ENCODE data around the gene ZNF653. TPM values are rescaled to one million over a fixed set of nuclear protein-coding genes. Genes with fewer than 3 reads are reported as not detected.
"Not testable (repeated sequence)": the region's sequence is repeated elsewhere in the genome, so short reads cannot be mapped to it uniquely, and the experiment has no call there.

ZNF653 gene
- total RNA-seq, 4 donors from 2014 or later: 13.6 to 41.7 (median 14.2) TPM

GRCh38 chr19:11435833-11436313, 69.8 kb downstream of the ZNF653 start:
- Histone ChIP-seq H3K4me1 (peaks cover 15 to 16% of the 10 kb centered on the region in 2 donors), H3K4me3 (replicated peaks in 1 of 3) (peak overlapping the region; percentile 15 to 60 (median 51)), H3K36me3 (peaks cover 20 to 30% of the 10 kb centered on the region in 2 donors), H3K27me3 (no peaks in the 10 kb centered on the region), H3K27ac (peak overlapping the region in 2 of 3 donors; percentile 49 to 56), H3K9me3 (no peaks in the 10 kb centered on the region)
- TF ChIP-seq POLR2A (IDR thresholded peaks at IDR 0.05): no peak
- TF ChIP-seq CTCF (IDR thresholded peaks at IDR 0.05): no peak
- WGBS, 2 donors: 10 to 21% methylated on average over 4 to 8 of the region's 21 CpGs
- intact Hi-C loops (cut with DNase I): loop anchor here (5.0 kb wide), 1 partner anchor 54 kb away; the partner anchor contains the start of gene EPOR
- no peak for DNase-seq

GRCh38 chr19:11435057-11435832, 70.4 kb downstream of the ZNF653 start, which contains the start of the genes ODAD3 and PRKCSH:
Gene ODAD3 (minus strand): TSS chr19:11435121. CDS start chr19:11435016, 105 bp downstream.
Gene PRKCSH (plus strand): TSS chr19:11435635. CDS start chr19:11436118, 483 bp downstream.
- Histone ChIP-seq H3K4me3 (replicated peaks in 1 of 3) (peak within 1 kb of the TSS; percentile 15 to 60 (median 51)), H3K27me3 (no peaks in the 10 kb centered on the region), H3K27ac (peak within 1 kb of the TSS; percentile 16 to 80 (median 56)), H3K36me3 (peaks cover 19 to 24% of the 10 kb centered on the region in 2 donors), H3K4me1 (peaks cover 15 to 16% of the 10 kb centered on the region in 2 donors), H3K9me3 (no peaks in the 10 kb centered on the region)
- intact Hi-C loops (cut with DNase I): loop anchor here (5.0 kb wide), 1 partner anchor 53 kb away; the partner anchor contains the start of gene EPOR
- WGBS, 2 donors: 0 to 1% methylated on average over 25 to 30 of the region's 53 CpGs
- DNase-seq: peak; percentile 100
- peak in 1 of 2 donors; percentile 66 for TF ChIP-seq POLR2A (IDR thresholded peaks at IDR 0.05)
- TF ChIP-seq CTCF (IDR thresholded peaks at IDR 0.05): peak; percentile 75 to 99 (median 96)

- 20% methylated on average over 1 of the region's 9 CpGs; no CpG with 5 or more reads in 1 of the 2 donors for WGBS, 2 donors
- Histone ChIP-seq H3K9me3 (no peaks in the 10 kb centered on the region), H3K36me3 (peaks cover 19 to 20% of the 10 kb centered on the region in 2 donors), H3K27me3 (no peaks in the 10 kb centered on the region), H3K4me3 (replicated peaks in 1 of 3) (no peak overlapping the region), H3K4me1 (peaks cover 15 to 16% of the 10 kb centered on the region in 2 donors), H3K27ac (peak overlapping the region; percentile 16 to 80 (median 56))
- intact Hi-C loops (cut with DNase I): loop anchor here (5.0 kb wide), 1 partner anchor 52 kb away; the partner anchor contains the start of gene EPOR
- TF ChIP-seq POLR2A (IDR thresholded peaks at IDR 0.05): no peak
- no peak for TF ChIP-seq CTCF (IDR thresholded peaks at IDR 0.05)
- no peak for DNase-seq
These were observed 71.0 kb downstream of the ZNF653 start for GRCh38 chr19:11434703-11435056.

GRCh38 chr19:11433526-11433925, 72.1 kb downstream of the ZNF653 start:
- intact Hi-C loops (cut with DNase I): not testable (repeated sequence)

More at GRCh38 chr19:11433526-11433925, 72.1 kb downstream of the ZNF653 start:
- H3K36me3 ChIP-seq: peaks cover 12 to 13% of the 10 kb centered on the region in 2 donors
- not testable (repeated sequence) for H3K4me3 ChIP-seq (replicated peaks in 1 of 3); DNase-seq; H3K27ac ChIP-seq; H3K9me3 ChIP-seq; H3K27me3 ChIP-seq
- WGBS, 2 donors: 97% methylated on average over 3 of the region's 3 CpGs
- peaks cover 15 to 16% of the 10 kb centered on the region in 2 donors for H3K4me1 ChIP-seq

Small RNA genes lying within 50 kb of the gene (microRNA-seq; reads per million reads assigned to microRNA genes)
- not detected for gene MIR7974

Small RNA genes lying within 50 kb of the gene (small RNA-seq; reads per million reads assigned to genes)
- gene MIR7974: 0.28 reads per million
- gene RN7SL833P: not detected

Other genes starting within 250 kb of the ZNF653 start
- 100 to 1,000 TPM in 1 of 4 donors, 10 to 100 TPM in 3; 41.4 to 156 (median 58.1) TPM for gene DOCK6, start 243.3 kb downstream of the ZNF653 start, total RNA-seq
- gene TSPAN16, start 209.7 kb downstream of the ZNF653 start, total RNA-seq: under 1 TPM in 1 of 4 donors, not detected in 3; 0.54 TPM
- 10 to 100 TPM; 14.8 to 30.3 (median 20.6) TPM for gene RAB3D, start 166.2 kb downstream of the ZNF653 start, total RNA-seq
- 1,000 to 10,000 TPM in 1 of 4 donors, 100 to 1,000 TPM in 3; 266 to 1,029 (median 650) TPM for gene TMEM205, start 159.6 kb downstream of the ZNF653 start, total RNA-seq
- gene CCDC159, start 159.3 kb downstream of the ZNF653 start, total RNA-seq: 10 to 100 TPM; 27.0 to 36.9 (median 34.5) TPM
- gene PLPPR2, start 150.4 kb downstream of the ZNF653 start, total RNA-seq: 10 to 100 TPM in 1 of 4 donors, 1 to 10 TPM in 3; 6.0 to 18.4 (median 8.9) TPM
- gene SWSAP1, start 131.2 kb downstream of the ZNF653 start, total RNA-seq: 1 to 10 TPM; 2.3 to 4.3 (median 3.4) TPM
- gene EPOR, start 121.5 kb downstream of the ZNF653 start, total RNA-seq: 10 to 100 TPM; 16.8 to 48.0 (median 31.3) TPM
- gene RGL3, start 86.5 kb downstream of the ZNF653 start, total RNA-seq: 100 to 1,000 TPM in 2 of 4 donors, 10 to 100 TPM in 2; 63.4 to 136 (median 101) TPM
- 1 to 10 TPM in 3 of 4 donors, under 1 TPM in 1; 0.96 to 6.8 (median 3.8) TPM for gene ODAD3, start 70.7 kb downstream of the ZNF653 start, total RNA-seq
- gene PRKCSH, start 70.2 kb downstream of the ZNF653 start, total RNA-seq: 100 to 1,000 TPM; 142 to 198 (median 178) TPM
- gene ELAVL3, start 24.8 kb downstream of the ZNF653 start, total RNA-seq: not detected
- 10 to 100 TPM; 36.5 to 77.5 (median 68.9) TPM for gene ECSIT, start 23.3 kb upstream of the ZNF653 start, total RNA-seq
- gene CNN1, start 33.0 kb upstream of the ZNF653 start, total RNA-seq: 10 to 100 TPM in 2 of 4 donors, 1 to 10 TPM in 2; 6.3 to 21.6 (median 8.7) TPM
- 10 to 100 TPM; 18.7 to 57.0 (median 30.9) TPM for gene ELOF1, start 53.4 kb upstream of the ZNF653 start, total RNA-seq
- gene ACP5, start 71.8 kb upstream of the ZNF653 start, total RNA-seq: 1 to 10 TPM; 4.9 to 8.4 (median 6.2) TPM
- gene ZNF627, start 91.6 kb upstream of the ZNF653 start, total RNA-seq: 10 to 100 TPM; 14.5 to 24.3 (median 21.7) TPM
- gene ZNF823, start 233.1 kb upstream of the ZNF653 start, total RNA-seq: 10 to 100 TPM in 1 of 4 donors, 1 to 10 TPM in 3; 7.4 to 11.7 (median 9.1) TPM

Data from thyroid gland (tissue), 4 donors.